ENCODE data around the gene SLC25A1.
"Not testable (repeated sequence)": the region's sequence is repeated elsewhere in the genome, so short reads cannot be mapped to it uniquely, and the experiment has no call there.

Gene SLC25A1

DNA sequence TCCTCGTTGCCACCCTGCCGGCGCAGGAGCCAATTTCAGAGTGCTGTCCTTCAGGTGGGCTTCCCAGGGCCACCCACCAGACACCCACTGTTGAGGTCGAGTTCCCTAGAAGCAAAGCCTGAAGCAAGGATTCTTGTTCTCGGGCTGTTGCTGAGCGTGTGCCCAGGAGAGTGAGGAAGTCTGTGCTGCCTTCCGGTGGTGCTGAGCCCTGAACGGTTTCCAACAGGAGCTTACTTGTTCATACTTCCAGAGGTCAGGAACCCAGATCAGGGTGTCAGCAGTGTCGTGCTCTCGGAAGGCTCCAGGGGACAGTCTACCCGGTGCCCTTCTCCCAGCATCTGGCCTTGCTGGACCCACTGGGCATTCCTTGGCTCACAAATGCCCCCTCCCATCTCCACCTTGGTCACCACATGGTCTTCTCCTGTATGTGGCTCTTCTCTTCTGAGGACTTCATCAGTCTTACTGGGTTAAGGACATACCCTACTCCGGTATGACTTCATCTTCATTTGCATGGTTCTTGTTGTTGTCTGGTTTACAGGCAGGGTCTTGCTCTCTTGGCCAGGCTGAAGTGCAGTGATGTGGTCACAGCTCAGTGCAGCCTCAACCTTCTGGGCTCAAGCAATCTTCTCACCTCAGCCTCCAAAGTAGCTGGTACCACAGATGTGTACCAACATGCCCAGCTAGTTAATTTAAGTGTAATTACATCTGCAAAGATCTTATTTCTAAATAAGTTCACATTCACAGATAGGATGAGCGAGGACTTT is 11.2 kb downstream of the SLC25A1 start:
- DNase-seq (ENCODE audit: low read depth, low spot score): no peak

DNA sequence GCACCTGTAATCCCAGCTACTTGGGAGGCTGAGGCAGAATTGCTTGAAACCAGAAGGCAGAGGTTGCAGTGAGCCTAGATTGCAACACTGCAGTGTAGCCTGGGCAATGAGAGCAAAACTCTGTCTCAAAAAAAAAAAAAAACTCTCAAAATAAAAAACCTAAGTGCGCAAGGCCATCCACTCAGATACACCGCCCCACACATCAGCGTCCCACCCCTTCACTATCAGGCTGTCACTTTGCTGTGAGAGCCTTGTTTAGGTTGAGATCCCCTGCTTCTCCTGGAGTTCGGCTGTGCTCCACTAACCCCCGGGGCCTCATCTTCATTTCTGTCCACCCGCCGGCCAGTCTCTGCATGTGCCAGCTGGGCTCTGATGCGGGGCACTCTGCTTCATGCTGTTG is 12.1 kb downstream of the SLC25A1 start:
- DNase-seq (ENCODE audit: low read depth, low spot score): no peak

DNA sequence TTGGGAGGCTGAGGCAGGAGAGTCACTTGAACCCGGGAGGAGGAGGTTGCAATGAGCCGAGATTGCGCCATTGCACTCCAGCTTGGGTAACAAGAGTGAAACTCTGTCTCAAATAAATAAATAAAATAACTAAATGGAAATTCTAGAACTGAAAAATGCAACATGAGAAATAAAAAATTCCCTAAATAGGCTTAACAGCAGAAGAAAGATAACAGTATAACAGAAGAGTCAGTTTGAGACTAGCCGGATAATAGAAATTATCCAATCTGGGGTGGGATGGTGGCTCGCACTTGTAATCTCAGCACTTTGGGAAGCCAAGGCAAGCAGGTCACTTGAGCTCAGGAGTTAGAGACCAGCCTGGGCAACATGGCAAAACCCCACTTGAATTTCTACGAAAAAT is 14.1 kb downstream of the SLC25A1 start:
- DNase-seq (ENCODE audit: low read depth, low spot score): no peak

DNA sequence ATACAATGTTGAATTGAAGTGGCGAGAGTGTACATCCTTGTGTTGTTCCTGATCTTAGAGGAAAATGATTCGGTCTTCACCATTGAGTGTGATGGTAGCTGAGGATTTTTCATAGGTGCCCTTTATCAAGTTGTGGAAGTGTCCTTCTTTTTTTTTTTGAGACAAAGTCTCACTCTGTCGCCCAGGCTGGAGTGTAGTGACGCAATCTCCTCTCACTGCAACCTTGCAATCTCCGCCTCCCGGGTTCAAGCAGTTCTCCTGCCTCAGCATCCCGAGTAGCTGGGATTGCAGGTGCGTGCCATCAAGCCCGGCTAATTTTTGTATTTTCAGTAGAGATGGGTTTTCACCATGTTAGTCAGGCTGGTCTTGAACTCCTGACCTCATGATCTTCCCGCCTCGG is 19.9 kb downstream of the SLC25A1 start:
- DNase-seq (ENCODE audit: low read depth, low spot score): not testable (repeated sequence)

DNA sequence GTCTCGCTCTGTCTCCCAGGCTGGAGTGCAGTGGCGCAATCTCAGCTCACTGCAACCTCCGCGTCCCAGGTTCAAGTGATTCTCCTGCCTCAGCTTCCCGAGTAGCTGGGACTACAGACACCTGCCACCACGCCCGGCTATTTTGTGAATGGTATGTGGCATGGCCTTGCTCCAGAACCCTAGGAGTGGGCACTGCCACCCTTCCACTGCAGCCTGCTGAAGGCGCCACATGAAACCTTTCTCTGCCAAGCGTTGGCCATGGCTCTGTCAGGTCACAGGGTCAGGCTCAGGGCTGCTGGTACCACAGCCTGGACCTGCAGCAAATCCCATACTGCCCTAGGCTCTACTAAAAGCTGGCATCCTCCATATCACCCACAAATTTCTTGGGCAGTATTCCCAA is 22.4 kb downstream of the SLC25A1 start:
- not testable (repeated sequence) for DNase-seq (ENCODE audit: low read depth, low spot score)

DNA sequence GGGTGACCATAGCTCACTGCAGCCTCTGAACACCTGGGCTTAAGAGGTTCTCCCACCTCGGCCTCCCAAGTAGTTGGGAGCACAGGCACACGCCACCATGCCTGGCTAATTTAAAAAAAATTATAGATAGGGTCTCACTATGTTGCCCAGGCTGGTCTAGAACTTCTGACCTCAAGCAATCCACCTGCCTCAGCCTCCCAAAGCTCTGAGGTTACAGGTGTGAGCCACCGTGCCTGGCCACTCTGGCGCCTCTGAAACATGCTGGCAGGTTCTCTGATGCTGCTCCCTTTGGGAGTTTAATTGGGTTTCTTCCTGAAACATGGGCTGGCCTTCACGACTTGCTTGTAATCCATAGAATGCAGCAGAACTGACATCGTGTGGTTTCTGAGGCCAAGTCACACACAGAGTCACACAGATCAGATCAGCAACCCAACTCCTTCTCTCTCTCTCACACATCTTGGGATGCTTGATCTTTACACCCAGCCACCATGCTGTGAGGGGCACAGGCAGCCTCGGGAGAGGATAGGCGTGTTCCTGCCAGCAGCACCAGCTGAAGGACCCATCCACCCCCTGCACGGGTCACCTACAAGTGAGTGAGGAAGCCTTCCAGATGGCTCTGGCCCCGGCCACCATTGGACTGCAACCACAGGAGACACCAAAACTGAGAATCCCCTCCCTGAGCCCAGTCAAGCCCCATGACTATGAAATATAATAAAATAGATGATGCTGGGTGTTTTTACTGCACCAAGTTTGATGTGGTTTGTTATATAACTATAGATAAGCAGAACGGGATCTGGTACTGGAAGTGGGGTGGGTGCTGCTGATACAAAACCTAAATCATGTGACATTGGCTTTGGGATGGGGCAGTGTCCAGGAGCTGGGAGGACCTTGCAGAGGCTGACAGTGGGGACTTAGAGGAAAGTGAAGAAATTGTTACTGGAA is 25.3 kb downstream of the SLC25A1 start:
- DNase-seq (ENCODE audit: low read depth, low spot score): no peak

DNA sequence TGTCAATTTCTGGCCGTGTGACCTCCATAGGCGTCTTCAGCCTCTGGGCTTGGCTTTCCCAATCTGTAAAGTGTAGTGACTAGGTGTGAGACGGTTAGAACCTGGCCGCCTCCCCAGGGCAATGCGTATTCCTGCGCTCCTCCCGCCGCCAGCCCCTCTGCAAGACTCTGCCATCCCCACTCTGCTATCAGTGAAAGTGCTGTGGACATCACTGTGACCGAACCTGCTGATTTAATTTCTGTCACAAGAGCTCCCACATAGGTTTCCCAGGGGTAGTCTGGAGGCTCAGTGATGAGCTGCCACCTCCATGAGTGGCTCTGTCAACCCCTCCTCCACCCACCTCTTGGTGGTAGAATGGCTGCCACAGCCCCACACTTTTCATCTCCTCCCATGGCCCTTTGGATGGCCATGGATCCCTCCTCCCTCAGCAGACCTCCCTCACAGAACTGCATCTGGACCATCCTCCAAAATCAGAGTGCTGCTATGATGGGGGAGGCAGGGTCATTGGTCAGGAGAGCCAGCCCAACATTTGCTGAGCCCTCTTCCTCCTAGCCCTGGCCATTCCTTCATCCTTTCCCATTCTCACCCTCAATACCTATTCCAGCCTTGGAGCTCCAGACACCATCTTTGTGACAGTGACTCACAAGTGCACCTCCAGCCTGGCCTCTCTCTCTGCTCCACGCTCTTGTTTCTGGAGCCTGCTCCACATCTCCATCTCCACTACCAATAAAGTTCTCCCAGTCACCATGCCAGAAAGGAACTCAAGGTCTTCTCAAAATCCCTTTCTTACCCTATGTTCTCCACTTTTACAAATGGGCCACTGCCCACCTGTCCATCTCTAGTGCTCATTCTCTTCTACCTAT is 27.0 kb downstream of the SLC25A1 start:
- DNase-seq (ENCODE audit: low read depth, low spot score): no peak

DNA sequence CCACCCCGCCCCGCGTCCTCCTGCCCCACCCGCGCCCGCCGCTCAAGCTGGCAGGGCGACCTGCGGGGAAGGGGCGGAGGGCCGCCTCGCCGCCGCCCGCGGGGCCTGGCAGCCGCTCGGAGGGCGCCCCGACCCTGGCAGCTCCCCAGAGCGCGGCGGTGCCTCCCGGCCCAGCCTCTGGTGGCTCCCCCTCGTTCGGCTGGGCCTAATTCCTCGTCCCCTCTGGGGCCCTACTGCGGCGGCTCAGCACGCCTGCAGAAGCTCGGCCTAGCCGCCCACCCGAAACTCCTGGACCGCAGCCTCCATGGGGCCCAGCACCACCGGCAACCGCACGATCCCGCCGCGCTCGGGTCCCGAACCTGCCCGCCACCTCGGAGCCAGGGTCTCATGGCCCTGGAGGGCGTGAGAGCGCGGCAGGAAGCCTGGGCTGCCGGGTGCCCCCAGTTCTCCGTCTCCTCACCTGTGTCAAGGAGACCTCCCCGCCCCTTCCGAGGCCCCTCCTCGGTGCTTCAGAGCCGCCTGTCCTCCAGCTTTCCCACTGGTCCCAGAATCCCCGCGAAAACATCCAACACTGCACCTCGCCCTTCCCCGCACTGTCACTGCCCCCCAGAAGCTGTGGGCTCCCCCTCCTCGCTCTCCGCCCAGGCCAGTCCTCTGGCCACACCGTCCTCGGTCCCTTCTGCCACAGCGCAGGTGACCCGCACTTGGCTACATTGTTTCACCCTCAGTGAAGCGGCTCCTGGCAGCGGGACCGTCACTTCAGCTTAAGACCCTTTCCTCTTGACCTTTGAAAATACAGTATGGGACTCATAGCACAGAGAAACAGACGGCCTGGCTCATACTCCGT is 27.8 kb downstream of the SLC25A1 start:
- no peak for DNase-seq (ENCODE audit: low read depth, low spot score)

DNA sequence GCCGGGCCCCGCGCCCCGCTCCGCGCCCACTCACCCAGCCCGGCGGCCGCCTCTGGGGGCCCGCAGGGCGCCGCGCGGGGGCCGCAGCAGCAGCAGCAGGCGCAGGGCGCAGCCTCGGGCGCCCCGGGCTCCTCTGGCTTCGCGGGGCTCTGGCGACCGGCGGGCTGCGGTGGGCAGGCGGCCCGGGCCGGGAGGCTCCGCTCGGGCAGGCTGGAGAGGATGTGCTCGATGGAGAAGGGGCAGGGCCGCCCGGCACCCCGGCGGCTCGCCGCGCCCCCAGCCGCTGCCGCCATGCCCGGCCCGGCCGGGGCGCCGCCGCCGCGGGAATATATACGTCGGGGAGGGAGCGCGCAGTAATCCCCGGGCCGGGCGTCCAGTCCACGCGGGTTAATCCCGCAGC is 28.5 kb downstream of the SLC25A1 start, which contains the start of gene GSC2:
GSC2 (minus strand) TSS at position 302 of the 400 bp plus-strand sequence; CDS start at position 293, 9 bp downstream.
- no peak for DNase-seq (ENCODE audit: low read depth, low spot score)

DNA sequence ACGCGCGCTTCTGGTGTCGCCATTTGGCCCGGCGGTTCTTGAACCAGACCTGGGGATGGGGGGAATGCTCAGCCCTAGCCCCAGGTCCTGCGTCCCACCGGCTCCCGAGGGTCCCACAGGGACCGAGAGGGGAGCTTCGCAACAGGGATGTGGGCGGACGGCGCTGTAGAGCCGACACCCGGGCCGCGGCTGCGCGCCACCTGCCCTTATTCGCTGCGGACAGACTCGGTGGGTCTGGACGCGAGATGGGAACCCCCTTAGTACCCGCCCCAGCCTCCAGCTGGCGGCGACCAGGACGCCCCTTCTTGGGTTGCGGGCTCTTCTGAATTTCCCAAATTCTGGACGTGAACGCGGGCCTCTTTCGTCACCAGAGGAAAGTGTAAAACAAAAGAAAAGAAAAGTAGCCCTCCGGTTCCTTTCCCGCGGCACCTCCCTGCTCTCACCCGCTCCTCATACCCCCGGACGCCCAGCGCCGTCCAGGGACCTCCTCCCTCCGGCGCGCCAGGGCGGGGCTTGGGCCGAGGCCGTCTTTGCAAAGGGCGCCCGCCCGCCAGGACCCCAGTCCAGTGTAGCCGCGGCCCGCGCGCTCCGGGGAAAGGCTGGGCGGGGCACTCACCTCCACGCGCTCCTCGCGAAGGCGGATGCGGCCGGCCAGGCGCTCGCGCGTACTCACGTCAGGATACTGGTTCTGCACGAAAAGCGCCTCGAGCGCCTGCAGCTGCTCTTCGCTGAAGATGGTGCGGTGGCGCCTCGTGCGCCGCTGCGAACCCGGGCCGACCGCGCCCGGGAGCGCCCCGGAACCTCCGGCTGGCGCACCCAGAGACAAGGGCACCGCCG is 29.3 kb downstream of the SLC25A1 start:
- DNase-seq (ENCODE audit: low read depth, low spot score): no peak

DNA sequence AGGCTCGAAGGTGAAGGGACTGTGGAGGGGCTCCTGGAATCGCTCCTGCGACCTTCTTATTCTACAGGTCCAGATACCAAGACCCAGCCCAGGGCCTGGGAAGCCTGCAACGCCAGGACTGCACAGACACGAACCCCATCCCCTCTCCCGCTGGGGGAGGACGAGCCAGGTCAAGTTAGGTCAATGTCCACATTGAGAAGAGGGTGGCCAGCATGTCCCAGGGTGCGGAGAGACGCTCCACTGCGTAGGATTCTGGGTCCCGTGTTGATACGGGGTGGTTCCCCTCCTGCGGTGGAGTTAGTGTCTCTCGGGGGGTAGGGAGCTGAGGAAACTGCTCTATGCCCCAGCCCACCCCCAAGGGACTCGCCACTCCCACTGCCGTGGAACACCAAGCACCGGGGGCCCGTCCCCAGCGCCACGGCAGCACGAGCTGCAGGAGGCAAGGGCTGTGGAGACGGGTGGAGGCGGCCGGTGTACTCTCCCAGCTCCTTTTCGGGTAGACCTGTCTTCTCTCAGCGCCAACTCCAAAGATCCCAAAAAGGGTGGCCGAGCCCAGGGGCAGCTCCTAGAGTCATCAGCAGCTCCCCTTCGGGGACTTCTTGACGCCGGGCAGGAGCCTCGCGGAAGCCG is 30.0 kb downstream of the SLC25A1 start:
- DNase-seq (ENCODE audit: low read depth, low spot score): no peak

DNA sequence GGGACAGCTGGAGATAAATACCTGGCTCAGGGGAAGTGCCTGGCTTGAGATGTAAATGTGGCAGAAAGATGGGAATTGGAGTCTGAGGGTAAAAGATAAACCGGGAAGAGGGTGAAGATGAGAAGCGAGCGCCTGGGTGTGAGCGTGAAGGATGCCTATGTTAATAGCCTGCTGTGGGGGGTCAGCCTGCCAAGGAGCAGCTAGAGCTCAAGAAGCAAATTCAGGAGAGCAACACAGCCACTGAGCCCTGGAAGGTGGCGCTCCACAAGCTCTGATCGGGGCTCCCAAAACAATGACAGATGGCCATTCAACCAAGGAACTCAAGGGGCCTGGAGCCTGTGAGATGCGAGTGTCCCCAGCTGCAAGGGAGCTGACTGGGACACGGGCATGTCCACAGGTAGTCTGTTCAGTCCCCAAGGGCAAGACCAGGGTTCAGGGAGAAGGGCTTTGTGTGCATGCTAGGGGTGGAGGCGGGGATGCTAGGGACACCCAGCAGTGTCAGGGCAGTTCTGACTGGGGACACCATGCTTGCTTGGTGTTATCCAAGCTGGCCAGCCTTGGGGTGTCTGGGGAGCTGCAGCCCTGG is 31.2 kb downstream of the SLC25A1 start:
- DNase-seq (ENCODE audit: low read depth, low spot score): no peak

DNA sequence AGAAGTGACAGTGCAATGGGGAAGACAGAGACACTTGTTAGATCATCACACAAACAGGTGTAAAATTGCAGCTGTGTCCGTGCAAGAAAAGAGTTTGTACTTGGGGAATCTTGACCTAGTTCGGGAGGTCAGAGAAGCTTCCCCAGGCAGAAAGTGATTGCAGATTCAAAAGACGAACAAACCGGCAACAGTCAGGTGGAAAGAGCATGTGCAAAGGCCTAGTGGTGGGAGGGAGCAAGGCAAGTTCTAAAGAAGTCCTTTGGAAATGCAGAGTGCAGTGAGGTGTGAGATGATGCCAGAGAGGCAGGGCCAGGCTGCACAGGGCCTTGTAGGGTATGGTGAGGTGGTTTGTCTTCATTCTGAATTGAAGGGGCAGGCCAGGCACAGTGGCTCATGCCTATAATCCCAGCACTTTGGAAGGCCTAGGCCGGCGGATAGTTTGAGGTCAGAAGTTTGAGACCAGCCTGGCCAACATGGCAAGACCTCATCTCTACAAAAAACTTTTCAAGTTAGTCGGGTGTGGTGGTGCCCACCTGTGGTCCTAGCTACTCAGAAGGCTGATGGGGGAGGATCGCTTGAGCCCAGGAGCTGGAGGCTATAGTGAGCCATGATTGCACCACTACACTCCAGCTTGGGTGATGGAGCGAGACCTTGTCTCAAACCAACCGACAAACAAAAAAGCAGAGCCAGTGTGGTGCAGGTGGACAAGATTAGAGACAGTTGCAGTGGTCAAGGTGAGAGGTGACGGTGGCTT is 32.1 kb downstream of the SLC25A1 start:
- DNase-seq (ENCODE audit: low read depth, low spot score): no peak

DNA sequence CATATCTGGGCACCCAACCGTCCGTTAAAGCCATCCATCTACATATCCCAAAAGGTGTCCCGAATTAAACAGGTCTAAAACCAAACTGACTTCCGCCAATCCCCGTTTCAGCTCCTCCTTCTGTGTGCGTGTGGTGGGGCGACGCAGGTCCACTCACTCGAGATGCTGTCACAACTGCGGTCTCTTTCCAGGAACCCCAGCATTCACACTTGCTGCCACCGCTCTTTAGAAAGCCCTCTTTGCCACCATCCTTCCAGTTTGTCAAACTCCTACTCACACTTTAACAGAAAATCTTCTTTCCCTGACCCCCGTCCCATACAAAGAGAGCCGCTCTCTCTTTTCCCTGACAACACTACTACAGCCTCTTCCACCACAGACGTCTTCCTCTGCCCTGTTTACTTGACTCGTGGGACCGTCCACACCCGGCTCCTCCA is 34.6 kb downstream of the SLC25A1 start:
- no peak for DNase-seq (ENCODE audit: low read depth, low spot score)

DNA sequence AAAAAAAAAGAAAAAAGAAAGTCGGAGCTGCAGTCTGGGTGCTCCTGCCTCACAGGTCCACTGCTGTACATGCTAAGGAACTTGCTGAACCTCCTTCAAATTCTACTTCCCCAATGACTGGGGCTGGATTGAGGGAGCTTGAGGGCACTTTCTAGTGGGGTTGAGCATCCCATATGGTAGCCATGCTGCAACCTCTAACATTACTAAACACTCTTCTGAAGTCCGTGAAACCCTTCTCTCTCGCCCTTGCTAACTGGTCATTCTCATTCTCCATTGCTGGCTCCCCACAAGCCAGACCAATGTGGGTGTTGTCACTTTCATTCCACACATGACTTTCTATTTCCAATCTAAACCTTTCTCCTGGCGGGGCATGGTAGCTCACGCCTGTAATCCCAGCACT is 35.3 kb downstream of the SLC25A1 start:
- DNase-seq (ENCODE audit: low read depth, low spot score): no peak

DNA sequence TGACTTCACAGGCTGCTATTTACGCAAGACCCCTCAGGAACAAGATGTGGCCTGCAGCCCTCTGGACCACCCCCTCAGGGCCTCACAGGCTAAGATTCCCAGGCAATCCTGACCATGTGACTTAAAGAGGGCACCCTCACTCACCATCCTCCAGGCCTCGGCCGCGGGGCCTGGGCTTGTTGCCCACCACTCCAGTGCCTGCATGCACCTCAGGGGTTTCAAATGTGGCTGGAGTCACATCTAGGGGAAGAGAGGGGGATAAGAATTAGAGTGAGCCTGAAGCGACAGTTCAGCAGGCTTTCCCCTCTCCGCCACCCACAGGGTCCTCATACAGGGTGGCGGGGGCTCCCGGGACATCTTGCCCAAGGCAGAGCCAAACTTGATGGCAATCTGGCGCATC is 36.1 kb downstream of the SLC25A1 start:
- DNase-seq (ENCODE audit: low read depth, low spot score): no peak

DNA sequence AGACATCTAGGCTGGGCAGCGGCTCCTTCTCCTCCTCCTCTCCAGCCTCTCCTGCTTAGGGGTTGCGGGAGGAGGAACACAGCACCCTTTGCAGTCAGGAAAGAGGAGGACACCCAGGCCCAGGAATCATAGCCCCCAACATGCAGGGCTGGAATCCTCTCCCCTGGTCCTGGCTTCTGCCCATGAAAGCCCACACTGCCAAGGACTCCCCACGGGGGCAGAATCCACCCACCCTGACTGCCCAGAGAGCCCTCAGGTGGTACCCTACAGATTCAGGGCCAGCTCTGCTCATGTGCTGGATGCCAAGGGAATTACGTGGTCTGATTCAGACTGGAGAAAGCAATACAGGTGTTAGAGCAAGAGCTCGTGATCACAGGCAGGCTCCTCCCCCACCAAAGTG is 38.6 kb downstream of the SLC25A1 start:
- DNase-seq (ENCODE audit: low read depth, low spot score): no peak

DNA sequence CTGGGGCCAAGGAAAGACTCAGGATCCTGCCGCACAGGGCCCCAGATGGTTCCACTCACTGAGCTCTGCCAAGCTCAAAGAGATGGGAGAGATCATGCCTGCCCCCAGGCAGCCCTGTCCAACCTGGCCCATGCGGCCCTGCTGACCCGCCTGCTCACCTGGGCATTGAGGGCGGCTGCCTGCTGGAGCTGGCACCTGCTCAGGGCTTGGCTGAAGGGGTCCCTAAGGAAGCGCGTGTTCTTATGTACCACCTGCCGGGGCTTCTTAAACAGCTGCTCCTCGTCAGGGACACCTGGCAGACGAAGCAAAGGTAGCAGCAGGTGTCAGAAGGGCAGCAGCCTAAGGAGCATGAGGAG is 39.6 kb downstream of the SLC25A1 start:
- no peak for DNase-seq (ENCODE audit: low read depth, low spot score)
